MM.1S (cell line): ENCODE data around the gene HERC2.

Experiments
- DNase-seq: peaks from one replicate; pipeline ENCODE4 v3.0.0-alpha.2; 2015
- H2AFZ ChIP-seq: fragments of 300-600 bp; sonication (generic); 2 replicates; pipeline ENCODE4 v1.6.0; 2016; ENCODE audit warnings: antibody characterized with exemption, low read length
- H3F3A ChIP-seq: fragments of 300-600 bp; sonication (generic); 2 replicates; pipeline ENCODE4 v1.6.1; 2016; ENCODE audit warnings: mild to moderate bottlenecking, antibody characterized with exemption, low read length, moderate library complexity, mixed read lengths; ENCODE audit not compliant: insufficient read depth
- H3K27ac ChIP-seq: fragments of 300-600 bp; sonication (generic); 2 replicates; pipeline ENCODE4 v1.5.1; 2016; ENCODE audit warnings: mild to moderate bottlenecking, low read length
- H3K27me3 ChIP-seq: fragments of 300-600 bp; sonication (generic); replicated peaks from 2 replicates; pipeline ENCODE4 v1.6.0; 2016; ENCODE audit warnings: low read length; ENCODE audit not compliant: insufficient read depth
- H3K36me3 ChIP-seq: fragments of 300-600 bp; sonication (generic); replicated peaks from 2 replicates; pipeline ENCODE4 v1.6.1; 2016; ENCODE audit warnings: mild to moderate bottlenecking, low read length, mixed read lengths; ENCODE audit not compliant: insufficient read depth
- H3K4me1 ChIP-seq: fragments of 300-600 bp; sonication (generic); 2 replicates; pipeline ENCODE4 v1.6.1; 2016; ENCODE audit warnings: low read length, mixed read lengths
- H3K4me2 ChIP-seq: fragments of 300-600 bp; sonication (generic); 2 replicates; pipeline ENCODE4 v1.6.0; 2016; ENCODE audit warnings: low read depth, low read length
- H3K4me3 ChIP-seq: fragments of 300-600 bp; sonication (generic); 2 replicates; pipeline ENCODE4 v1.5.1; 2016; ENCODE audit warnings: low read length, mixed read lengths
- H3K79me2 ChIP-seq: fragments of 300-600 bp; sonication (generic); 2 replicates; pipeline ENCODE4 v1.6.1; 2016; ENCODE audit warnings: mixed run types, low read length, mixed read lengths
- H3K9ac ChIP-seq: fragments of 300-600 bp; sonication (generic); 2 replicates; pipeline ENCODE4 v1.6.1; 2016; ENCODE audit warnings: low read length, mixed read lengths
- H3K9me2 ChIP-seq: fragments of 300-600 bp; sonication (generic); replicated peaks from 2 replicates; pipeline ENCODE4 v1.6.1; 2016; ENCODE audit warnings: mild to moderate bottlenecking, low read length, mixed read lengths; ENCODE audit not compliant: insufficient read depth
- H3K9me3 ChIP-seq: fragments of 300-600 bp; sonication (generic); replicated peaks from 2 replicates; pipeline ENCODE4 v1.6.1; 2016; ENCODE audit warnings: mild to moderate bottlenecking, low read length, mixed read lengths; ENCODE audit not compliant: insufficient read depth
- H4K20me1 ChIP-seq: fragments of 300-600 bp; sonication (generic); 2 replicates; pipeline ENCODE4 v1.6.1; 2016; ENCODE audit warnings: mild to moderate bottlenecking, low read length, moderate library complexity, mixed read lengths; ENCODE audit not compliant: insufficient read depth
- CTCF ChIP-seq: fragments of 300-600 bp; sonication (generic); IDR thresholded peaks from 2 replicates; pipeline ENCODE4 v1.5.1; 2016; ENCODE audit warnings: antibody characterized with exemption, low read length, mixed read lengths
- EZH2 ChIP-seq: fragments of 300-600 bp; sonication (generic); optimal IDR thresholded peaks from 2 replicates; pipeline ENCODE3; 2017; ENCODE audit warnings: low read depth, mild to moderate bottlenecking, antibody characterized with exemption, low read length, mixed read lengths
- EZH2phosphoT487 ChIP-seq: fragments of 300-600 bp; sonication (generic); IDR thresholded peaks from 2 replicates; pipeline ENCODE4 v1.6.1; 2018; ENCODE audit warnings: antibody characterized with exemption, low read length

Gene HERC2

GRCh38 chr15:28105793-28106192 lies 216.2 kb downstream of the HERC2 start:
- Histone ChIP-seq H3K9ac (no peak overlapping the region), H3K4me1 (no peaks in the 10 kb centered on the region), H3K9me2 (no peaks in the 10 kb centered on the region), H4K20me1 (no peaks in the 10 kb centered on the region), H3K36me3 (no peaks in the 10 kb centered on the region), H2AFZ (no peak overlapping the region), H3K4me3 (no peak overlapping the region), H3K79me2 (no peaks in the 10 kb centered on the region), H3F3A (no peaks in the 10 kb centered on the region), H3K27me3 (no peaks in the 10 kb centered on the region), H3K4me2 (no peak overlapping the region), H3K9me3 (no peaks in the 10 kb centered on the region), H3K27ac (no peak overlapping the region)
- TF ChIP-seq CTCF: no peak
- no peak for TF ChIP-seq EZH2phosphoT487
- no peak for TF ChIP-seq EZH2
- no peak for DNase-seq

- Histone ChIP-seq H3K4me1 (no peaks in the 10 kb centered on the region), H3K79me2 (no peaks in the 10 kb centered on the region), H3K27ac (no peak overlapping the region), H3K36me3 (no peaks in the 10 kb centered on the region), H3K4me3 (no peak overlapping the region), H3K4me2 (no peak overlapping the region), H3K9me2 (no peaks in the 10 kb centered on the region), H2AFZ (no peak overlapping the region), H3K27me3 (no peaks in the 10 kb centered on the region), H4K20me1 (no peaks in the 10 kb centered on the region), H3K9me3 (no peaks in the 10 kb centered on the region), H3F3A (no peaks in the 10 kb centered on the region), H3K9ac (no peak overlapping the region)
- DNase-seq: no peak
- TF ChIP-seq EZH2phosphoT487: no peak
- no peak for TF ChIP-seq EZH2
- no peak for TF ChIP-seq CTCF
These were observed 216.7 kb downstream of the HERC2 start for GRCh38 chr15:28105224-28105791.

GRCh38 chr15:28104326-28104725 lies 217.7 kb downstream of the HERC2 start:
- H3K79me2 ChIP-seq: no peaks in the 10 kb centered on the region
- H4K20me1 ChIP-seq: no peaks in the 10 kb centered on the region
- no peaks in the 10 kb centered on the region for H3K9me2 ChIP-seq
- no peak overlapping the region for H3K9ac ChIP-seq
- no peak overlapping the region for H3K27ac ChIP-seq
- no peak overlapping the region for H3K4me3 ChIP-seq
- no peaks in the 10 kb centered on the region for H3K9me3 ChIP-seq
- no peak for TF ChIP-seq CTCF
- TF ChIP-seq EZH2phosphoT487: no peak
- no peak for TF ChIP-seq EZH2
- no peak overlapping the region for H3K4me2 ChIP-seq
- H3K27me3 ChIP-seq: no peaks in the 10 kb centered on the region
- no peaks in the 10 kb centered on the region for H3K4me1 ChIP-seq
- no peak for DNase-seq
- H3K36me3 ChIP-seq: no peaks in the 10 kb centered on the region
- no peaks in the 10 kb centered on the region for H3F3A ChIP-seq
- H2AFZ ChIP-seq: no peak overlapping the region
